ENCODE results near the gene CATSPERB.

The CATSPERB gene

GRCh38 chr14:91754185-91754584 is 22.3 kb upstream of the CATSPERB start:
- no peak for DNase-seq
- Histone ChIP-seq H2BK120ac (ENCODE audit: insufficient read depth, low read length, poor library complexity) (no peak overlapping the region), H2AK5ac (ENCODE audit: low read length) (no peak overlapping the region), H4K8ac (ENCODE audit: low read depth, low read length) (no peak overlapping the region), H3K23ac (ENCODE audit: low read length) (no peak overlapping the region), H3K9me3 (ENCODE audit: insufficient read depth, low read depth, low read length) (no peaks in the 10 kb centered on the region), H3K27ac (ENCODE audit: low read depth, low read length) (no peak overlapping the region), H3K36me3 (ENCODE audit: control insufficient read depth in 1 of 2, insufficient read depth in 2 of 2, low read length in 2 of 2) (no peaks in the 10 kb centered on the region), H3K79me2 (ENCODE audit: control insufficient read depth, insufficient read depth, low read length, poor library complexity) (no peaks in the 10 kb centered on the region), H2BK12ac (ENCODE audit: low read length) (no peak overlapping the region), H3K79me1 (ENCODE audit: low read length) (peaks cover 2% of the 10 kb centered on the region), H3K9ac (ENCODE audit: low read length) (no peak overlapping the region), H3K4me1 (ENCODE audit: control insufficient read depth in 1 of 2, insufficient read depth in 2 of 2, low read length in 2 of 2) (peaks cover 3 to 6% of the 10 kb centered on the region in 2 experiments), H2BK5ac (ENCODE audit: low read depth, low read length, poor library complexity) (no peak overlapping the region), H3K18ac (ENCODE audit: low read length) (no peak overlapping the region), H3K27me3 (ENCODE audit: insufficient read depth, low read length) (no peaks in the 10 kb centered on the region), H3K14ac (ENCODE audit: low read length) (no peak overlapping the region), H3K4me3 (ENCODE audit: low read depth, low read length) (no peak overlapping the region), H4K12ac (ENCODE audit: low read depth, low read length) (no peak overlapping the region), H3K4me2 (ENCODE audit: low read length) (no peak overlapping the region), H2AFZ (ENCODE audit: insufficient read depth, low read length, poor library complexity) (no peak overlapping the region), H4K91ac (ENCODE audit: low read depth, low read length) (no peak overlapping the region), H3K4ac (ENCODE audit: low read depth, low read length) (no peak overlapping the region)
- WGBS (ENCODE audit: extremely low coverage, insufficient coverage, insufficient read length): no CpG with 5 or more reads among the region's 1 CpG

DNA sequence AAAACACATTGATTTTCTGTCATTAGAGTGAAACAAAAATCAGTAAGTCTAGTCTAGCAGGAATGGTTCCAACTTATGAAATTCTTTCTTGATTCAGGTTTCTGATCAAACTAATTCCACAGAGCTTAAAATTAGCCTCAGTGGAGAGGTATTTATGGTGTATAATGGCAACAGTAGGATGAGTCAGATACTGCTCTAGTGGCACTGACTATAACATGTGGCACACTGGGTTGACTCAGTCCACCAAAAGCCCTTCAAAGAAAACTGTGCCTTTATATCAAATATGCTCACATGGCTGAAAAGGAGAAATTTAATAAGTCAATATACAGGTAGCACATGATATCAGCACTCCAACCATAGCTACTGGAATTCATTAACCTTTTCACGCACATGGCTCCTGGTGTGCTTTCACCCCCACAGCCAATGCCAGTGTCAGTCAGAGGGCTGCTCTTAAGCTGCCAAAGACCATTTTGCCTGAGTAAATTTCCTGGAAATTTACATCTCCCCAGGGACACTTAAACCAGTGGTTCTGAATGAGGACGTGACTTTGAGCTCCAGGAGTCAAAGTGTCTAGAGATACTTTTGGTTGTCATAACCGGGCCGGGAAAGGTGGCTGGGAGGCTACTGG is 21.7 kb upstream of the CATSPERB start:
- Histone ChIP-seq H3K9me3 (ENCODE audit: insufficient read depth, low read depth, low read length) (no peaks in the 10 kb centered on the region), H3K79me1 (ENCODE audit: low read length) (peaks cover 2% of the 10 kb centered on the region), H4K12ac (ENCODE audit: low read depth, low read length) (no peak overlapping the region), H3K4me3 (ENCODE audit: low read depth, low read length) (no peak overlapping the region), H3K4ac (ENCODE audit: low read depth, low read length) (no peak overlapping the region), H3K79me2 (ENCODE audit: control insufficient read depth, insufficient read depth, low read length, poor library complexity) (no peaks in the 10 kb centered on the region), H3K27me3 (ENCODE audit: insufficient read depth, low read length) (no peaks in the 10 kb centered on the region), H2BK120ac (ENCODE audit: insufficient read depth, low read length, poor library complexity) (no peak overlapping the region), H3K23ac (ENCODE audit: low read length) (no peak overlapping the region), H2BK5ac (ENCODE audit: low read depth, low read length, poor library complexity) (no peak overlapping the region), H3K4me2 (ENCODE audit: low read length) (no peak overlapping the region), H3K27ac (ENCODE audit: low read depth, low read length) (no peak overlapping the region), H3K14ac (ENCODE audit: low read length) (no peak overlapping the region), H3K4me1 (ENCODE audit: control insufficient read depth in 1 of 2, insufficient read depth in 2 of 2, low read length in 2 of 2) (peaks cover 3 to 6% of the 10 kb centered on the region in 2 experiments), H4K91ac (ENCODE audit: low read depth, low read length) (no peak overlapping the region), H3K36me3 (ENCODE audit: control insufficient read depth in 1 of 2, insufficient read depth in 2 of 2, low read length in 2 of 2) (no peaks in the 10 kb centered on the region), H3K9ac (ENCODE audit: low read length) (no peak overlapping the region), H3K18ac (ENCODE audit: low read length) (no peak overlapping the region), H4K8ac (ENCODE audit: low read depth, low read length) (no peak overlapping the region), H2AK5ac (ENCODE audit: low read length) (no peak overlapping the region), H2BK12ac (ENCODE audit: low read length) (no peak overlapping the region), H2AFZ (ENCODE audit: insufficient read depth, low read length, poor library complexity) (no peak overlapping the region)
- no peak for DNase-seq
- no CpG with 5 or more reads among the region's 4 CpGs for WGBS (ENCODE audit: extremely low coverage, insufficient coverage, insufficient read length)

DNA sequence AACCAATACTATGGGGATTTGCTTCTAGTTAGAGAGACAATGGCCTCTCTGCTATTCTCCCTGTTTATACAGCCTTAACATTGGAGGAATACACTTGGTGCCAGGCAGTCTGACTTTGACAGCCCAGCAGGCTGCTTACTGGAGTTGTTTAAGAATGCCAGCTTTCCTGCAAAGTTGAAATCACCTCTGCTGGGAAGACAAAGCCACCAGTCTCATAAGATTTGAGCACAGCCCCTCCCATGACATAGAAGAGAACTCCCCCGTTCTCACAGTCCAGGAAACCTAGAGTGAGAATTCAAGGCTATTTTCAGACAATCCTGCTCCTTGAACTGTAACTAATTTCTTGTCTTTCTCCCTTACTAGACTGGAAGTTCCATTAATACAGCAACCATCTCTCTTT is 21.1 kb upstream of the CATSPERB start:
- H3K14ac ChIP-seq (ENCODE audit: low read length): no peak overlapping the region
- no peaks in the 10 kb centered on the region for H3K36me3 ChIP-seq (ENCODE audit: control insufficient read depth in 1 of 2, insufficient read depth in 2 of 2, low read length in 2 of 2)
- H4K91ac ChIP-seq (ENCODE audit: low read depth, low read length): no peak overlapping the region
- H3K4me3 ChIP-seq (ENCODE audit: low read depth, low read length): no peak overlapping the region
- H3K79me1 ChIP-seq (ENCODE audit: low read length): peaks cover 2% of the 10 kb centered on the region
- no peak overlapping the region for H3K23ac ChIP-seq (ENCODE audit: low read length)
- H3K18ac ChIP-seq (ENCODE audit: low read length): no peak overlapping the region
- H2AFZ ChIP-seq (ENCODE audit: insufficient read depth, low read length, poor library complexity): no peak overlapping the region
- H3K79me2 ChIP-seq (ENCODE audit: control insufficient read depth, insufficient read depth, low read length, poor library complexity): no peaks in the 10 kb centered on the region
- H3K9me3 ChIP-seq (ENCODE audit: insufficient read depth, low read depth, low read length): no peaks in the 10 kb centered on the region
- no peak overlapping the region for H4K8ac ChIP-seq (ENCODE audit: low read depth, low read length)
- H3K27me3 ChIP-seq (ENCODE audit: insufficient read depth, low read length): no peaks in the 10 kb centered on the region
- H2BK5ac ChIP-seq (ENCODE audit: low read depth, low read length, poor library complexity): no peak overlapping the region
- H3K4ac ChIP-seq (ENCODE audit: low read depth, low read length): no peak overlapping the region
- no peak overlapping the region for H2BK120ac ChIP-seq (ENCODE audit: insufficient read depth, low read length, poor library complexity)
- no peak for DNase-seq
- no peak overlapping the region for H3K4me2 ChIP-seq (ENCODE audit: low read length)
- no CpG with 5 or more reads among the region's 1 CpG for WGBS (ENCODE audit: extremely low coverage, insufficient coverage, insufficient read length)
- H2AK5ac ChIP-seq (ENCODE audit: low read length): no peak overlapping the region
- H3K27ac ChIP-seq (ENCODE audit: low read depth, low read length): no peak overlapping the region
- H3K9ac ChIP-seq (ENCODE audit: low read length): no peak overlapping the region
- H4K12ac ChIP-seq (ENCODE audit: low read depth, low read length): no peak overlapping the region
- no peak overlapping the region for H2BK12ac ChIP-seq (ENCODE audit: low read length)
- H3K4me1 ChIP-seq (ENCODE audit: control insufficient read depth in 1 of 2, insufficient read depth in 2 of 2, low read length in 2 of 2): peaks cover 3 to 6% of the 10 kb centered on the region in 2 experiments

DNA sequence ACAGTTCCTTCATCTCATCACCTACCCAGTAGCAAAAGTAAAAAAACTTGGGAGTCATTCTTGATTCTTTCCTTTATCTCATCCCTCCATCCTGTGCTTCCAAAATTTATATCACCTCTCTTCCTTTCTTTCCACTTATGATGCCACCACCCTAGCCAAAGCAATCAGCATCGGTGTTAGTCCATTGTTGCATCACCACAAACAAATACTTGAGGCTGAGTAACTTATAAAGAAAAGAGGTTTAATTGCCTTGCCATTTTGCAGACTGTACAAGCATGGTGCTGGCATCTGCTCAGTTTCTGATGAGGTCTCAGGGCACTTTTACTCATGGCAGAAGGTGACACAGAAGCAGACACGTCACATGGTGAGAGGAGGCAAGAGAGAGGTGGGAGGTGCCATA is 19.8 kb upstream of the CATSPERB start:
- no peak overlapping the region for H4K12ac ChIP-seq (ENCODE audit: low read depth, low read length)
- H3K79me1 ChIP-seq (ENCODE audit: low read length): peaks cover 2% of the 10 kb centered on the region
- H3K36me3 ChIP-seq (ENCODE audit: control insufficient read depth in 1 of 2, insufficient read depth in 2 of 2, low read length in 2 of 2): no peaks in the 10 kb centered on the region
- no peak overlapping the region for H3K4me3 ChIP-seq (ENCODE audit: low read depth, low read length)
- H4K8ac ChIP-seq (ENCODE audit: low read depth, low read length): no peak overlapping the region
- WGBS (ENCODE audit: extremely low coverage, insufficient coverage, insufficient read length): no CpG with 5 or more reads among the region's 2 CpGs
- H3K27me3 ChIP-seq (ENCODE audit: insufficient read depth, low read length): no peaks in the 10 kb centered on the region
- no peak overlapping the region for H3K14ac ChIP-seq (ENCODE audit: low read length)
- no peak overlapping the region for H4K91ac ChIP-seq (ENCODE audit: low read depth, low read length)
- DNase-seq: no peak
- no peaks in the 10 kb centered on the region for H3K79me2 ChIP-seq (ENCODE audit: control insufficient read depth, insufficient read depth, low read length, poor library complexity)
- no peak overlapping the region for H2BK5ac ChIP-seq (ENCODE audit: low read depth, low read length, poor library complexity)
- no peak overlapping the region for H3K9ac ChIP-seq (ENCODE audit: low read length)
- no peak overlapping the region for H2BK120ac ChIP-seq (ENCODE audit: insufficient read depth, low read length, poor library complexity)
- H3K9me3 ChIP-seq (ENCODE audit: insufficient read depth, low read depth, low read length): no peaks in the 10 kb centered on the region
- H3K18ac ChIP-seq (ENCODE audit: low read length): no peak overlapping the region
- H3K4me1 ChIP-seq (ENCODE audit: control insufficient read depth in 1 of 2, insufficient read depth in 2 of 2, low read length in 2 of 2): peaks cover 3 to 6% of the 10 kb centered on the region in 2 experiments
- H3K4ac ChIP-seq (ENCODE audit: low read depth, low read length): no peak overlapping the region
- H2BK12ac ChIP-seq (ENCODE audit: low read length): no peak overlapping the region
- H3K4me2 ChIP-seq (ENCODE audit: low read length): no peak overlapping the region
- H3K23ac ChIP-seq (ENCODE audit: low read length): no peak overlapping the region
- H2AFZ ChIP-seq (ENCODE audit: insufficient read depth, low read length, poor library complexity): no peak overlapping the region
- no peak overlapping the region for H2AK5ac ChIP-seq (ENCODE audit: low read length)
- H3K27ac ChIP-seq (ENCODE audit: low read depth, low read length): no peak overlapping the region
